Endothelial cell of umbilical vein (primary cell): ENCODE data around the gene PUDP. TPM values are rescaled to one million over a fixed set of nuclear protein-coding genes. Genes with fewer than 3 reads are reported as not detected.
A peak's percentile ranks its signal among the peaks of the same experiment; 100 is the strongest.

Experiments
- BruUV-seq: library from RNA; stranded (reverse); fragments of 400-500 nt; replicated peaks from 2 replicates; lab custom pipeline; 2021; lab: Mats Ljungman, UMichigan
- CTCF ChIA-PET: fragments of 300-600, 350-600 bp; sonication (Branson Sonifier 250); formaldehyde crosslinking; loops from one replicate; lab custom pipeline; 2021; ENCODE audit warnings: antibody characterized with exemption, inconsistent platforms; lab: Charles Lee
- POLR2A ChIA-PET: fragments of 300-600, 350-600 bp; sonication (Branson Sonifier 250); formaldehyde crosslinking; loops from one replicate; lab custom pipeline; 2021; ENCODE audit warnings: antibody characterized with exemption, inconsistent platforms; lab: Charles Lee
- DNase-seq: peaks from one replicate; pipeline ENCODE4 v3.0.0-alpha.2; 2011; ENCODE audit warnings: low read depth, low spot score
- FAIRE-seq: peaks from 2 replicates; lab custom pipeline; 2011; peaks lifted over from hg19 to GRCh38; lab: Jason Lieb, UNC
- H2AFZ ChIP-seq: 2 replicates; pipeline ENCODE4 v1.6.0; 2012; ENCODE audit warnings: low read depth, low read length, control low read depth, inconsistent platforms
- H3K27ac ChIP-seq: 2 replicates; pipeline ENCODE4 v1.5.1; 2011; ENCODE audit warnings: low read depth, mild to moderate bottlenecking, control low read depth, low read length, moderate library complexity; ENCODE audit not compliant: insufficient read depth
- H3K27me3 ChIP-seq, 2 experiments: 2 replicates each; pipeline versions ENCODE4 v1.6.0 to v1.6.1; 2011; ENCODE audit warnings: low read length in 2 of 2, mixed read lengths in 1 of 2; ENCODE audit not compliant: control insufficient read depth in 2 of 2, insufficient read depth in 2 of 2
- H3K36me3 ChIP-seq, 2 experiments: 2 replicates in 1 of 2; 3 replicates in 1 of 2; pipeline ENCODE4 v1.5.1; 2011; ENCODE audit warnings: low read length in 2 of 2, mild to moderate bottlenecking in 1 of 2, moderate library complexity in 1 of 2; ENCODE audit not compliant: control insufficient read depth in 2 of 2, insufficient read depth in 2 of 2; ENCODE audit errors: extremely low read depth in 1 of 2
- H3K4me1 ChIP-seq: 3 replicates; pipeline ENCODE4 v1.5.1; 2011; ENCODE audit warnings: mild to moderate bottlenecking, low read length; ENCODE audit not compliant: control insufficient read depth, insufficient read depth; ENCODE audit errors: extremely low read depth
- H3K4me2 ChIP-seq: 2 replicates; pipeline ENCODE4 v1.6.1; 2011; ENCODE audit warnings: low read length, control low read depth, mixed read lengths; ENCODE audit not compliant: insufficient read depth
- H3K4me3 ChIP-seq, 3 experiments: fragments of 200-600 bp in 1 of 3; sonication (generic), shearing (Covaris generic) in 1 of 3; replicated peaks in 1 of 3; 2 replicates each; pipeline ENCODE4 v1.5.1; 2011 to 2016; ENCODE audit warnings: control low read depth in 3 of 3, low read length in 3 of 3, mild to moderate bottlenecking in 2 of 3, inconsistent platforms in 1 of 3, low read depth in 1 of 3, moderate library complexity in 1 of 3; ENCODE audit not compliant: insufficient read depth in 1 of 3
- H3K79me2 ChIP-seq: 2 replicates; pipeline ENCODE4 v1.6.0; 2012; ENCODE audit warnings: low read length, inconsistent platforms; ENCODE audit not compliant: control insufficient read depth, insufficient read depth
- H3K9ac ChIP-seq: replicated peaks from 2 replicates; pipeline ENCODE3; 2011; ENCODE audit warnings: low read length, control low read depth; ENCODE audit not compliant: insufficient read depth; ENCODE audit errors: extremely low read depth
- H3K9me1 ChIP-seq: replicated peaks from 3 replicates; pipeline ENCODE4 v1.6.0; 2011; ENCODE audit warnings: mild to moderate bottlenecking, low read length; ENCODE audit not compliant: control insufficient read depth, insufficient read depth; ENCODE audit errors: extremely low read depth
- H3K9me3 ChIP-seq: replicated peaks from 2 replicates; pipeline ENCODE4 v1.5.1; 2012; ENCODE audit warnings: low read length, inconsistent platforms; ENCODE audit not compliant: control insufficient read depth, insufficient read depth
- H4K20me1 ChIP-seq: replicated peaks from 2 replicates; pipeline ENCODE3; 2011; ENCODE audit warnings: mild to moderate bottlenecking, low read length; ENCODE audit not compliant: control insufficient read depth, insufficient read depth; ENCODE audit errors: extremely low read depth
- CTCF ChIP-seq, 2 donors: IDR thresholded peaks; 1 replicate in 1 of 2; 2 replicates in 1 of 2; pipeline ENCODE4 v1.5.1; 2011; ENCODE audit warnings: low read length in 2 of 2, mild to moderate bottlenecking in 2 of 2, moderate library complexity in 2 of 2, control low read depth in 1 of 2, inconsistent platforms in 1 of 2, low read depth in 1 of 2; ENCODE audit not compliant: insufficient read depth in 1 of 2; ENCODE audit errors: extremely low read depth in 1 of 2
- EZH2 ChIP-seq: IDR thresholded peaks from 2 replicates; pipeline ENCODE4 v1.6.1; 2012; ENCODE audit warnings: borderline replicate concordance, low read depth, mild to moderate bottlenecking, moderate library complexity, low read length, inconsistent platforms; ENCODE audit not compliant: severe bottlenecking
- FOS ChIP-seq: IDR thresholded peaks from 2 replicates; pipeline ENCODE4 v1.6.1; 2011; ENCODE audit warnings: mild to moderate bottlenecking, low read length, moderate library complexity, borderline replicate concordance; ENCODE audit not compliant: insufficient read depth
- GATA2 ChIP-seq: IDR thresholded peaks from 2 replicates; pipeline ENCODE4 v1.7.0; 2011; ENCODE audit warnings: low read depth, mild to moderate bottlenecking, moderate library complexity, mixed read lengths, low read length; ENCODE audit not compliant: insufficient read length, insufficient read depth
- JUN ChIP-seq: IDR thresholded peaks from 2 replicates; pipeline ENCODE4 v1.6.1; 2011; ENCODE audit warnings: borderline replicate concordance, low read depth; ENCODE audit not compliant: insufficient read length, insufficient read depth
- MYC ChIP-seq: IDR thresholded peaks from one replicate; pipeline ENCODE4 v1.6.1; 2011; ENCODE audit warnings: mild to moderate bottlenecking, low read depth, low read length
- POLR2A ChIP-seq: IDR thresholded peaks from 2 replicates; pipeline ENCODE4 v1.6.1; 2012; ENCODE audit warnings: low read depth, mild to moderate bottlenecking, control low read depth, low read length
- POLR2AphosphoS5 ChIP-seq: IDR thresholded peaks from 2 replicates; pipeline ENCODE4 v1.6.1; 2012; ENCODE audit warnings: low read depth, mild to moderate bottlenecking, control low read depth, low read length, moderate library complexity; ENCODE audit not compliant: insufficient read depth
- dilution Hi-C: fragments of 300-500 bp; cut with MboI; formaldehyde crosslinking; loops from one replicate; pipeline ENCODE4 v1.15.0; 2019; ENCODE audit warnings: low sequenced_read_pairs; ENCODE audit not compliant: extremely low pct_ligation_motif_present
- intact Hi-C: fragments of 100-400 bp; cut with micrococcal nuclease; formaldehyde crosslinking; loops from one replicate; pipeline ENCODE4 v1.10.0; 2022
- polyA plus RNA-seq, 4 experiments: library from polyadenylated mRNA; depleted of rRNA in 3 of 4; stranded (reverse) in 3 of 4; unstranded in 1 of 4; fragments of >200 nt; gene quantifications; 2 replicates each; pipeline versions ENCODE4 v1.2.1 to v1.2.3, GENCODE V29; 2011 to 2012; ENCODE audit warnings: missing spikeins in 1 of 4
- total RNA-seq: library from RNA; stranded (reverse); gene quantifications from 2 replicates; pipeline ENCODE4 v1.2.3, GENCODE V29; 2021
- TF ChIP-seq, protein P1 (sequence below): IDR thresholded peaks from 2 replicates; pipeline ENCODE4 v1.6.1; 2011; ENCODE audit not compliant: insufficient read depth, insufficient read length

Gene PUDP
- total and polyA plus RNA-seq, 2 donors (not counting 3 experiments of a cell fraction or from before 2014, with no cell fraction given), result 17.3 to 22.5 TPM

DNA sequence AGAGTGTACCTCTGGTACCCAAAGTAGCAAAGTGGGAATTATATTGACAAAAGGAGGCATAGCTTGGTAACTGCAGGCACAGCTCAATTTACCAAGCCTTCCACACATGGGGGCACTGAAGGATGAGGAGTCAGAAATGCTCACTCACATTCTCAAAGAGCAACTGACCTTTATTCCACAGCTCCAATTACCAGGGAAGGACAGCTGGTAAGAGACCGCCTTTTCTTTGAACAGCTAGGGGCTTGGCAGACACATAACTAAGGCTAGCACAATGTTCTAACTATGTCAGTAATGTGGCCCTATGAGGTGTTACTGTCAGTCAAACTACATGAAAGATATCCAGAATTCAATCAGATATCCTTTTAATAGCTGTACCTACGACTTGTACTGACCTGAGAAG is 20.9 kb downstream of the PUDP start:
- H2AFZ ChIP-seq, result no peak overlapping the region
- BruUV-seq, result no TSS peak
- FAIRE-seq (no peak), DNase-seq (no peak)
- dilution Hi-C loops, result no loop called here
- peaks cover 39% of the 10 kb centered on the region for H3K79me2 ChIP-seq
- POLR2A ChIA-PET, result no interaction called here
- no peaks in the 10 kb centered on the region for H4K20me1 ChIP-seq
- H3K9ac ChIP-seq, result no peak overlapping the region
- no peak overlapping the region for H3K4me2 ChIP-seq
- CTCF ChIA-PET, result no interaction called here
- H3K9me1 ChIP-seq, result no peaks in the 10 kb centered on the region
- H3K27me3 ChIP-seq, result no peaks in the 10 kb centered on the region
- H3K4me3 ChIP-seq, result no peak overlapping the region
- no peak overlapping the region for H3K27ac ChIP-seq
- no peaks in the 10 kb centered on the region for H3K36me3 ChIP-seq
- intact Hi-C loops, result no loop called here
- no peaks in the 10 kb centered on the region for H3K9me3 ChIP-seq
- TF ChIP-seq, protein P1, sequence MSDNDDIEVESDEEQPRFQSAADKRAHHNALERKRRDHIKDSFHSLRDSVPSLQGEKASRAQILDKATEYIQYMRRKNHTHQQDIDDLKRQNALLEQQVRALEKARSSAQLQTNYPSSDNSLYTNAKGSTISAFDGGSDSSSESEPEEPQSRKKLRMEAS, result no peak
- no peak for TF ChIP-seq FOS
- no peak for TF ChIP-seq CTCF (IDR thresholded peaks at IDR 0.05; ENCODE audit: extremely low read depth in 1 of 2, insufficient read depth in 1 of 2, low read depth in 1 of 2, low read length in 2 of 2)
- no peak for TF ChIP-seq JUN
- no peak for TF ChIP-seq MYC
- H3K4me1 ChIP-seq, result peaks cover 6% of the 10 kb centered on the region

GRCh38 chrX:7120878-7121219 is 27.1 kb downstream of the PUDP start:
- DNase-seq (no peak), FAIRE-seq (peak; percentile 61)
- TF ChIP-seq CTCF (IDR thresholded peaks at IDR 0.05; ENCODE audit: extremely low read depth in 1 of 2, insufficient read depth in 1 of 2, low read depth in 1 of 2, low read length in 2 of 2) (no peak), EZH2 (no peak), MYC (no peak), POLR2A (no peak), FOS (no peak), POLR2AphosphoS5 (no peak), GATA2 (no peak), JUN (no peak)
- TF ChIP-seq, protein P1, result no peak
- no peak overlapping the region for H3K9ac ChIP-seq
- no peaks in the 10 kb centered on the region for H3K27me3 ChIP-seq
- H3K79me2 ChIP-seq, result peaks cover 39% of the 10 kb centered on the region
- no peak overlapping the region for H3K4me3 ChIP-seq
- dilution Hi-C loops (no loop called here), intact Hi-C loops (loop anchor here (1.0 to 5.0 kb wide), 2 partner anchors 12 to 39 kb away; no protein-coding TSS in a partner anchor)
- no peaks in the 10 kb centered on the region for H3K9me3 ChIP-seq
- H3K36me3 ChIP-seq, result no peaks in the 10 kb centered on the region
- BruUV-seq, result no TSS peak
- H3K27ac ChIP-seq, result no peak overlapping the region
- no peak overlapping the region for H2AFZ ChIP-seq
- POLR2A ChIA-PET, result no interaction called here
- peak overlapping the region; percentile 62 for H3K4me2 ChIP-seq
- H3K9me1 ChIP-seq, result no peaks in the 10 kb centered on the region
- H4K20me1 ChIP-seq, result no peaks in the 10 kb centered on the region
- CTCF ChIA-PET, result interaction anchor here (1.0 kb wide), 2 partner anchors 12 to 14 kb away, joined by 3 to 4 read pairs; no protein-coding TSS in a partner anchor
- H3K4me1 ChIP-seq, result peaks cover 27% of the 10 kb centered on the region
